ENCODE data around the gene DOCK2.

GRCh38 chr5:169921949-169922348 is 284.9 kb downstream of the DOCK2 start:
- TF ChIP-seq CTCF (IDR thresholded peaks at IDR 0.05) = no peak
- TF ChIP-seq EZH2phosphoT487 (IDR thresholded peaks at IDR 0.05) = no peak

All from neural progenitor cell (in vitro differentiated cells).